Measurements from ENCODE around the gene SGF29.
"Not testable (repeated sequence)": the region's sequence is repeated elsewhere in the genome, so short reads cannot be mapped to it uniquely, and the experiment has no call there.

The SGF29 gene

GRCh38 chr16:28596840-28597691, 43.3 kb downstream of the SGF29 start, which contains the start of gene SULT1A2:
SULT1A2 (minus strand) TSS chr16:28597050; CDS start chr16:28595930, 1,120 bp downstream.
- no peak for DNase-seq

GRCh38 chr16:28597692-28598261, 44.1 kb downstream of the SGF29 start:
- no peak for DNase-seq

- not testable (repeated sequence) for DNase-seq
These were observed 45.9 kb downstream of the SGF29 start for GRCh38 chr16:28599377-28600285.

GRCh38 chr16:28600965-28601364, 47.2 kb downstream of the SGF29 start:
- not testable (repeated sequence) for DNase-seq

GRCh38 chr16:28601589-28601988, 47.9 kb downstream of the SGF29 start:
- DNase-seq: not testable (repeated sequence)

GRCh38 chr16:28602062-28602461, 48.3 kb downstream of the SGF29 start:
- DNase-seq: not testable (repeated sequence)

GRCh38 chr16:28602529-28602928, 48.8 kb downstream of the SGF29 start:
- DNase-seq: no peak

- DNase-seq: no peak
These were observed 49.9 kb downstream of the SGF29 start for GRCh38 chr16:28603381-28604185.

GRCh38 chr16:28604186-28604565, 50.5 kb downstream of the SGF29 start:
- DNase-seq: no peak

- DNase-seq: no peak
These were observed 52.8 kb downstream of the SGF29 start for GRCh38 chr16:28606291-28607115.

GRCh38 chr16:28607116-28607623, 53.5 kb downstream of the SGF29 start:
- DNase-seq: no peak

GRCh38 chr16:28607681-28608495, 54.2 kb downstream of the SGF29 start:
- DNase-seq: not testable (repeated sequence)

- DNase-seq: not testable (repeated sequence)
These were observed 54.7 kb downstream of the SGF29 start for GRCh38 chr16:28608496-28608808.

- DNase-seq: not testable (repeated sequence)
These were observed 55.3 kb downstream of the SGF29 start for GRCh38 chr16:28608867-28609596.

- DNase-seq: no peak
These were observed 56.2 kb downstream of the SGF29 start, which contains the start of gene SULT1A1 for GRCh38 chr16:28609631-28610594. SULT1A1 (minus strand) TSS chr16:28610044; CDS start chr16:28608855, 1,189 bp downstream.

- no peak for DNase-seq
These were observed 57.0 kb downstream of the SGF29 start for GRCh38 chr16:28610595-28611191.

- not testable (repeated sequence) for DNase-seq
These were observed 58.9 kb downstream of the SGF29 start for GRCh38 chr16:28612359-28613280.
